NT2/D1 (cell line): ENCODE data around the gene AFTPH.

Source experiments
- DNase-seq: peaks from one replicate; pipeline ENCODE4 v3.0.0-alpha.2; 2011; ENCODE audit warnings: low read depth, low spot score
- H3K27me3 ChIP-seq: 2 replicates; pipeline ENCODE4 v1.6.0; 2011; ENCODE audit warnings: mild to moderate bottlenecking; ENCODE audit not compliant: insufficient read length, insufficient read depth
- H3K36me3 ChIP-seq: 2 replicates; pipeline ENCODE4 v1.6.1; 2011; ENCODE audit warnings: mild to moderate bottlenecking, low read length, mixed read lengths; ENCODE audit not compliant: insufficient read depth, insufficient read length
- H3K4me1 ChIP-seq: 2 replicates; pipeline ENCODE4 v1.5.1; 2011; ENCODE audit not compliant: insufficient read depth, insufficient read length
- H3K4me3 ChIP-seq: 2 replicates; pipeline ENCODE4 v1.5.1; 2011; ENCODE audit warnings: low read depth; ENCODE audit not compliant: insufficient read length
- H3K9ac ChIP-seq: 2 replicates; pipeline ENCODE4 v1.6.0; 2011; ENCODE audit warnings: low read depth; ENCODE audit not compliant: insufficient read length
- H3K9me3 ChIP-seq: 2 replicates; pipeline ENCODE4 v1.5.1; 2011; ENCODE audit warnings: mild to moderate bottlenecking, low read length; ENCODE audit not compliant: insufficient read depth
- SUZ12 ChIP-seq: IDR thresholded peaks from 2 replicates; pipeline ENCODE4 v1.6.1; 2011; ENCODE audit not compliant: insufficient read length, insufficient read depth; ENCODE audit errors: extremely low read depth
- YY1 ChIP-seq: IDR thresholded peaks from 2 replicates; pipeline ENCODE4 v1.6.1; 2011; ENCODE audit not compliant: insufficient read length, insufficient read depth
- ZNF274 ChIP-seq: IDR thresholded peaks from 2 replicates; pipeline ENCODE4 v1.6.1; 2011; ENCODE audit warnings: mild to moderate bottlenecking, low read depth, low read length

Gene AFTPH

GRCh38 chr2:64624108-64624610 lies 100.0 kb downstream of the AFTPH start:
- H3K9ac ChIP-seq, result no peak overlapping the region
- no peak for DNase-seq
- TF ChIP-seq YY1 (no peak), SUZ12 (no peak), ZNF274 (no peak)
- H3K4me3 ChIP-seq, result no peak overlapping the region
- peaks cover 6% of the 10 kb centered on the region for H3K4me1 ChIP-seq
- no peaks in the 10 kb centered on the region for H3K27me3 ChIP-seq
- H3K36me3 ChIP-seq, result no peaks in the 10 kb centered on the region
- H3K9me3 ChIP-seq, result no peaks in the 10 kb centered on the region

GRCh38 chr2:64624862-64625261 lies 100.7 kb downstream of the AFTPH start:
- Histone ChIP-seq H3K9ac (no peak overlapping the region), H3K4me3 (no peak overlapping the region), H3K27me3 (no peaks in the 10 kb centered on the region), H3K36me3 (no peaks in the 10 kb centered on the region), H3K4me1 (peaks cover 6% of the 10 kb centered on the region), H3K9me3 (no peaks in the 10 kb centered on the region)
- TF ChIP-seq SUZ12 (no peak), YY1 (no peak), ZNF274 (no peak)
- DNase-seq, result no peak

DNA sequence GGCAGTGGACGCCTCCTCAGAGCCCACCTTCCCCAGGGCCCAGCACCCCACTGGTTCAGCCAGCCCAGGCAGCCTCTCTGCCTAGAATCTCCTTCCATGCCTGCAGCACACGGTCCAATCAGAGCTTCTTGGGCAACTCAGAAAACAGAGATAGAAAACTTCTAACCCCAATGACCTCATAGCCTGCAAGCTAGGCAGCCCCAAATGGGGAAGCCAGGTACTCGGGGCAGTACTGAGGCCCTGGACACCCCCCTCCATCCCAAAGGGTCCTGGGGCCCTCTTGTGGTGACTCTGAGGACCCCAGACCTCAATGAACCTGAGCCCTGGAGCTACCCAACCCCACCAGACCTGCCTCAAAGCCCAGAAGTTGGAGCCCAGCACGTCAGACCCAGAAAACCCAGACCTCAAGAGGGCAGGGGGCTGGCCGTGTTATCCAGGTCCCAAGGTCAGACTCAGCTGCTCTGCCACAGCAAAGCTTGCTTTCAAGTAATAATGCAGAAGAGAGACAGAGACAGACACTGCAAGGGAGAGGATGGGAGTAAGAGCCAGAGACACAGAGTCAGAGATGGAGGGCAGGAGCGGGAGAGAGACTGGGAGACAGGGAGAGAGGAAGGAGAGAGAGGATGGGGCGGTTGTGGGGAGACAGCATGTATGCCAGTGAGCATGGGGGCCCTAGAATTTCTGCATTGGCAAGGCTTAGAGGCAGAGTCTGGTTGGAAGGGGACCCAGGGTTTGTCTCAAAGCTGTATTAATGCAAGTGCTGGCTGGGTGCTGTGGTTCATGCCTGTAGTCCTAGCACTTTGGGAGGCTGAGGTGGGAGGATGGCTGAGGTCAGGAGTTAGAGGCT lies 101.4 kb downstream of the AFTPH start:
- no peak for TF ChIP-seq ZNF274
- TF ChIP-seq SUZ12, result no peak
- no peak for TF ChIP-seq YY1
- H3K4me3 ChIP-seq, result no peak overlapping the region
- peaks cover 6% of the 10 kb centered on the region for H3K4me1 ChIP-seq
- peaks cover 2% of the 10 kb centered on the region for H3K36me3 ChIP-seq
- DNase-seq, result no peak
- H3K9ac ChIP-seq, result no peak overlapping the region
- no peaks in the 10 kb centered on the region for H3K27me3 ChIP-seq
- no peaks in the 10 kb centered on the region for H3K9me3 ChIP-seq

- H3K36me3 ChIP-seq, result peaks cover 9% of the 10 kb centered on the region
- H3K4me3 ChIP-seq, result no peak overlapping the region
- no peak overlapping the region for H3K9ac ChIP-seq
- DNase-seq, result no peak
- peaks cover 6% of the 10 kb centered on the region for H3K4me1 ChIP-seq
- no peaks in the 10 kb centered on the region for H3K9me3 ChIP-seq
- no peak for TF ChIP-seq YY1
- no peak for TF ChIP-seq ZNF274
- TF ChIP-seq SUZ12, result no peak
- no peaks in the 10 kb centered on the region for H3K27me3 ChIP-seq
Measured at GRCh38 chr2:64626146-64626809, 102.2 kb downstream of the AFTPH start.

- H3K9ac ChIP-seq, result peak overlapping the region; percentile 57
- H3K9me3 ChIP-seq, result no peaks in the 10 kb centered on the region
- H3K4me1 ChIP-seq, result peaks cover 6% of the 10 kb centered on the region
- DNase-seq, result no peak
- peaks cover 12% of the 10 kb centered on the region for H3K36me3 ChIP-seq
- no peaks in the 10 kb centered on the region for H3K27me3 ChIP-seq
- TF ChIP-seq SUZ12 (no peak), YY1 (no peak), ZNF274 (no peak)
- no peak overlapping the region for H3K4me3 ChIP-seq
Measured at GRCh38 chr2:64626963-64627760, 103.0 kb downstream of the AFTPH start.

DNA sequence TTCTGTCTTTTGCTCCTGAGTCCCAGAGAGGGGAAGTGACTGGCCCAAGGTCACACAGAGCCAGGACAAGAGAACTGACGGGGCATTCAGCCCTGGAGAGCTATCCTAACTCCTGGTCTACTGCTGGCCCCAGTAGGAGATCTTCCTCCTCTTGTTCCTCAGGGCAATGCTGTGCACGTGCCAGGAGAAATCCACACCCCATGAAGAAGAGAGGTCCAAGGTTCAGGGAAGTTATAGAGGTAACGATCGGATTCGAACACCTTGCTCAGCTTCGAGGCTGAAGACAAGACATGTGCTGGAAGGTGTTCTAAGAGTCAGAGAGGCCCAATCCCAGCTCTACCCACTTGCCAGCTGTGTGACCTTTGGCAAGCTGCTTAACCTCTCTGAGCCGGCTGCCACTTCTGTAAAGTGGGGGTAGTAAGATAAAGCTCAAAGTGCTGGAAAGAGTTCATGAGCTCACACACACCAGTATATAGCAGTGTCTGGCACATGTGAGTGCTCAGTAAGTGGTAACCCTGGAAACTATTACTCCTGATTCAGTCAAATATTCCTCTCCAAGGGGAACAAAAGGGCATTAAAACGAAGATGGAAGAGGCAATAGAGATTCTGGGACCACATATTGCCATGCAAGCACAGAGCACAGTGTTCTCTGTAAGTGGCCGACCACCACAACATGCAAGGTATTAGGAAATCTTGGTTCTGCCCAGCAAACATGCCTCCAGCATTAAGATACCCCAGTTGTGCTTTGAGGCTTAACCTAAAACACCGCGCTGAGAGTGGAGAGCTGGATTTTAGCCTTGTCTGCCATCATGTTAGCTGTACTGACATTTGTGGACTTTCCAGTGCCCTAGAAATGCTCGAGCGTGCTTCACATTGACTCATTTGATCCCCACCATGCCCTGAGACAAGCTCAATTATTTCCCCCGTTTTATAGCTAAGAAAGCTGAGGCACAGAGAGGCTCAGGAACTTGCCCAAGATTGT lies 104.0 kb downstream of the AFTPH start:
- H3K36me3 ChIP-seq, result peaks cover 20% of the 10 kb centered on the region
- no peaks in the 10 kb centered on the region for H3K9me3 ChIP-seq
- H3K4me3 ChIP-seq, result no peak overlapping the region
- peak overlapping the region; percentile 32 for H3K9ac ChIP-seq
- no peaks in the 10 kb centered on the region for H3K27me3 ChIP-seq
- H3K4me1 ChIP-seq, result peaks cover 4% of the 10 kb centered on the region
- no peak for DNase-seq
- TF ChIP-seq SUZ12, result no peak
- no peak for TF ChIP-seq YY1
- no peak for TF ChIP-seq ZNF274
